Adrenal gland (tissue), 12 donors: ENCODE results near the gene DUSP22. TPM values are rescaled to one million over a fixed set of nuclear protein-coding genes. Genes with fewer than 3 reads are reported as not detected.
A peak's percentile ranks its signal among the peaks of the same experiment; 100 is the strongest.

Experiments
- DNase-seq, 7 donors: peaks; one replicate each; pipeline ENCODE4 v3.0.0-alpha.2; 2019 to 2020
- H3K27ac ChIP-seq, 5 donors: fragments of 200-600 bp; sonication (generic) in 4 of 5; 1 replicate in 3 of 5; 2 replicates in 2 of 5; pipeline versions ENCODE4 v1.5.1 to v1.8.0; 2016 to 2020; ENCODE audit warnings: mild to moderate bottlenecking in 1 of 5
- H3K27me3 ChIP-seq: fragments of 200-600 bp; 2 replicates; pipeline ENCODE4 v1.8.0; 2021
- H3K36me3 ChIP-seq, 2 donors: fragments of 200-600 bp; replicated peaks in 1 of 2; 1 replicate in 1 of 2; 2 replicates in 1 of 2; pipeline versions ENCODE4 v1.5.1 to v1.8.0; 2018 to 2022
- H3K4me1 ChIP-seq, 2 donors: fragments of 200-600 bp; replicated peaks in 1 of 2; 1 replicate in 1 of 2; 2 replicates in 1 of 2; pipeline versions ENCODE4 v1.5.1 to v1.8.0; 2018 to 2021
- H3K4me3 ChIP-seq, 4 donors: fragments of 200-600 bp; sonication (generic) in 3 of 4; one replicate each; pipeline ENCODE4 v1.5.1; 2016 to 2018
- H3K9me3 ChIP-seq, 3 donors: fragments of 200-600 bp; sonication (generic) in 1 of 3; replicated peaks in 1 of 3; 1 replicate in 2 of 3; 2 replicates in 1 of 3; pipeline versions ENCODE4 v1.5.1 to v1.8.0; 2016 to 2021
- CTCF ChIP-seq, 6 experiments: fragments of 450-650 bp in 4 of 6; fragments of 200-600 bp in 2 of 6; sonication (generic) in 1 of 6; IDR thresholded peaks; 1 replicate in 5 of 6; 2 replicates in 1 of 6; pipeline versions ENCODE4 v1.5.1 to v1.8.0; 2016 to 2021; ENCODE audit warnings: antibody characterized with exemption in 6 of 6, mild to moderate bottlenecking in 2 of 6, moderate library complexity in 1 of 6
- POLR2A ChIP-seq, 2 donors: fragments of 450-650 bp; IDR thresholded peaks; one replicate each; pipeline ENCODE4 v1.6.1; 2017; ENCODE audit warnings: antibody characterized with exemption in 2 of 2, mild to moderate bottlenecking in 2 of 2, moderate library complexity in 1 of 2
- WGBS, 4 donors: extraction: QIAGEN DNeasy Blood & Tissue Kit in 2 of 4; methylation state at CpG; one replicate each; pipeline versions ENCODE4 v1.1.5 to v1.1.7; 2013 to 2017; 5-methylcytosine and 5-hydroxymethylcytosine counted together
- intact Hi-C, 2 donors: fragments of 100-400 bp; cut with DNase I; formaldehyde crosslinking; loops; one replicate each; pipeline versions ENCODE4 v1.14.1 to v1.15.0; 2022 to 2023
- polyA plus RNA-seq, 3 donors: library from polyadenylated mRNA; stranded (reverse); fragments of 200-250 nt in 2 of 3; fragments of 350-450 nt in 1 of 3; fragmentation: Illumina TruSeq in 1 of 3; extraction: RNeasy Lipid Tissue Mini Kit (QIAGEN cat#74804) in 1 of 3; gene quantifications; one replicate each; pipeline ENCODE4 v1.2.3, GENCODE V29; 2013 to 2014
- total RNA-seq, 9 donors: library from RNA; depleted of rRNA in 4 of 9; stranded (reverse); fragments of >200 nt in 4 of 9; fragments of 120-200 nt in 1 of 9; fragmentation: NEBNext Ultra II Directional in 1 of 9; extraction: Animal tissue kit (Norgen Biotek cat#: 25700) in 1 of 9; gene quantifications; one replicate each; pipeline versions ENCODE4 v1.1.0 to v1.2.4, GENCODE V29; 2013 to 2023
- donor health status: healthy with polysubstance abuse.
- donor health status: Bipolar disorder and iron deficiency.
- donor health status: DM: yes; HTN: yes; CAD: no.
- donor health status: DM: no; HTN: no; CAD: no.
- donor health status: DM: no; HTN: no; CAD: no.
- donor health status: DM: yes; HTN: yes; CAD: no.

DUSP22 gene
- total and polyA plus RNA-seq, 12 donors: 16.7 to 39.3 (median 25.9) TPM

- 79 to 86% (median 82%) methylated on average over 8 of the region's 8 CpGs for WGBS, 4 donors
- H3K4me1 ChIP-seq: peaks cover 0 to 7% of the 10 kb centered on the region in 2 donors
- no peaks in the 10 kb centered on the region for H3K36me3 ChIP-seq
- DNase-seq: no peak
- no peak overlapping the region for H3K4me3 ChIP-seq
- intact Hi-C loops: no loop called here
- H3K9me3 ChIP-seq: no peaks in the 10 kb centered on the region
- H3K27me3 ChIP-seq: no peaks in the 10 kb centered on the region
- no peak overlapping the region for H3K27ac ChIP-seq
- TF ChIP-seq CTCF (IDR thresholded peaks at IDR 0.05) (no peak), POLR2A (IDR thresholded peaks at IDR 0.05) (no peak)
Observed at GRCh38 chr6:304833-305370, 12.6 kb downstream of the DUSP22 start.

DNA sequence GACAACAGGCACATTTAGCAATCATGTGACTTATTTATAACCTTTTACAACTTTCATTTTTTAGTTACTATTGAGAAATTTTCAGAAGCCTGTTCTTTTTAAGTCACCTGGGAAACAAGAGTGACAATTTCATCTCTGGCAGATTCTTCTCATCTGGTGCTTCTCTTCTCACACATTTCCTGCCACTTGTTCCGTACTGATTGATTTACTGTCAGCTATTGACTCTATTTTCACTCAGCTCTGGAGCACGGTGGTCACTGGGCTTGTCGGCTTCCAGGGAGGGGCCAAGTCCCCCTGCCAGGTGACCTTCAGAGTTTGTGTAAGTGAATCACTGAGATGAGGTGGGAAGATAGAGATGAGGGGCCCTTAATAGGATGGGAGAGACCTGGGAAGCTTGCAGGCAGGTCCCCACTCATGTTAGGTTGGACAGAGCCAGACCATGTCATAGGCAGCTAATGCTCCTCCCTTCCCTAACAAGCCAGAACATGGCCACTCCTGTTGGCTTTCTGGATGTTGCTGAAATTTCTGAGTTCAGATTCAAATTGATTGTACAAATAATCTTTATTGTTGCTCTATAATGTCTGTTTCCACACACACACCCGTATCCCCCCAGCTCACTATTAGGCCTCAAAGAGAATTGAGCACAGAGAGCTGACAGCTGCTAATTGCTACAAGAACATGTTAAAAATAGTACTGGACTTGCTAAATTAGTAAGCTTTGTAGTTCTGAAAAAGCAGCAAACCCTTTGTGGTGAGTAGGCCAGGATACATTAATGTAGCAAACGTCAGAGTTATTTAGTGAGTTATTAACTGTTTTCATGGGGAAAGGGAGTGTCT lies 13.3 kb downstream of the DUSP22 start:
- no peaks in the 10 kb centered on the region for H3K9me3 ChIP-seq
- intact Hi-C loops: no loop called here
- H3K27me3 ChIP-seq: no peaks in the 10 kb centered on the region
- 73 to 81% (median 76%) methylated on average over 5 of the region's 5 CpGs for WGBS, 4 donors
- DNase-seq: no peak
- no peak overlapping the region for H3K27ac ChIP-seq
- no peaks in the 10 kb centered on the region for H3K36me3 ChIP-seq
- TF ChIP-seq CTCF (IDR thresholded peaks at IDR 0.05) (no peak), POLR2A (IDR thresholded peaks at IDR 0.05) (no peak)
- H3K4me3 ChIP-seq: no peak overlapping the region
- peaks cover 0 to 7% of the 10 kb centered on the region in 2 donors for H3K4me1 ChIP-seq

DNA sequence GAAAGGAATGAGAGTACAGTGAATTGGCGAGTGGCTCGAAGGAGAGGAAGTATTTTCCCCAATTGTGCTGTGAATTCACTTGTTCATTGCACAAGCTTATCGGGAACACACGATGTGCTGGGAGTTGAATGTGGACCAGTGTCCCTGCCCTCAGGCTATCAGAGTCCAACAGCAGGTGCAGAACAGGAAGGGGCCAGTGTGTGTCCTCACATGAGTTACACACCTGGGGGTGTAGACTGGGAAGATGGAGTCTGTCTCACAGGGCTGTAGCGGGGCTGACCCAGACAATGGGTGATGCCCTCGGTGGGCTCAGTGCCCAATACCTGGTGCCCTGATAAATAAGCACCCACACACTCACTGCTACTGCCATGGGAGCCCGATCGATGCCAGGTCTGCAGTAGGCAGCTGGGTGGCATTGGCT lies 14.4 kb downstream of the DUSP22 start:
- no peaks in the 10 kb centered on the region for H3K9me3 ChIP-seq
- no peak overlapping the region for H3K4me3 ChIP-seq
- H3K36me3 ChIP-seq: no peaks in the 10 kb centered on the region
- peaks cover 0 to 7% of the 10 kb centered on the region in 2 donors for H3K4me1 ChIP-seq
- intact Hi-C loops: no loop called here
- TF ChIP-seq CTCF (IDR thresholded peaks at IDR 0.05): no peak
- no peak for TF ChIP-seq POLR2A (IDR thresholded peaks at IDR 0.05)
- H3K27ac ChIP-seq: no peak overlapping the region
- no peaks in the 10 kb centered on the region for H3K27me3 ChIP-seq
- DNase-seq: no peak
- WGBS, 4 donors: 82 to 86% (median 84%) methylated on average over 8 of the region's 8 CpGs

DNA sequence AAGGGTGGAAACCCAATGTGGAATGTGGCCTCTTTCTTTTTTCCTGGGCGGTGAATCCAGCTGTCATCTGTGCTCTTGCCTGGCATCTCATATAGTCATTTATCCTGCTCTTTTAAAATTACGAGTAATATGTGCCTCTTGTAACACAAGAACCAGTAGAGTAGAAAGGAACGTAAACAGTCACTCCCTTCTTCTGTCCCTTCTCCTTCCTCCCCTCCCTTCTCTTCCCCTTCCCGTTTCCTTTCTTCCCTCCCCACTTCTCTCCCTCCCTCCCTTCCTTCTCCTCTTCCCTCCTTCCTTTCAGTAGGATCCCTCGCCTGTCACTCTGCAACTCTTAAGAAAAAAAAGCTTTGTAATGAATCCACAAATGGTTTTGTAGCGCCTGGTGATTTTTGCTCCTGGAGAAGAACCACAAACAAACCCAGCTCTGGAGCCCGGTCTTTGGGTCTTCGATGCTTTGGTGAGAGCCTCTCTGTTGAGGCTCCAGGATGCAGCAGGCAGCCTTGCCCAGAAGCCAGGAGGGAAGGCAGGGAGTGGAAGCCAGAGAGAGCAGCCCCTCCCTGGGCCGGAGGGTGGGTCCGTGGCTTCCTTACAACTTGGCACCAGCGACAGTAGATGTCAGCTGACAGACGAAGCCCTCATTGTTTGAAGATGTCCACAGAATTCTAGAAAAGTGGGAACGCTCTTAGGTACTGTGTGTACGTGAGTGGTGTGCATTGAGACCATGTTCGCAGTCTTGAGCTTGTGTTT lies 15.0 kb downstream of the DUSP22 start:
- 69 to 76% (median 72%) methylated on average over 15 of the region's 15 CpGs for WGBS, 4 donors
- Histone ChIP-seq H3K4me3 (no peak overlapping the region), H3K27me3 (no peaks in the 10 kb centered on the region), H3K4me1 (peaks cover 0 to 7% of the 10 kb centered on the region in 2 donors), H3K9me3 (no peaks in the 10 kb centered on the region), H3K36me3 (no peaks in the 10 kb centered on the region), H3K27ac (no peak overlapping the region)
- peak in 1 of 7 donors; percentile 39 for DNase-seq
- intact Hi-C loops: no loop called here
- TF ChIP-seq POLR2A (IDR thresholded peaks at IDR 0.05) (no peak), CTCF (IDR thresholded peaks at IDR 0.05) (no peak)
